SK-N-SH treated with all-trans-retinoic acid at 6 μM for 48 hours (cell line): ENCODE data around the gene CDK11A.
"Not testable (repeated sequence)": the region's sequence is repeated elsewhere in the genome, so short reads cannot be mapped to it uniquely, and the experiment has no call there.

ENCODE experiments used
- ATAC-seq: fragments of 200-7000 bp; cut with Tn5 transposase; 3 replicates; pipeline ENCODE4 v1.9.1; 2020; ENCODE audit warnings: mild to moderate bottlenecking, moderate library complexity
- ZNF70 ChIP-seq: fragments of 450-650 bp; formaldehyde crosslinking; IDR thresholded peaks from 2 replicates; pipeline ENCODE4 v1.5.0; 2020; ENCODE audit warnings: mild to moderate bottlenecking, moderate library complexity
- TF ChIP-seq, protein P1 (sequence below): fragments of 250-450 bp; sonication (Bioruptor Pico); IDR thresholded peaks from 2 replicates; pipeline ENCODE4 v1.8.0; 2020; ENCODE audit warnings: mild to moderate bottlenecking, moderate library complexity, borderline replicate concordance
- TF ChIP-seq, protein P2 (sequence below): fragments of 250-450 bp; sonication (Bioruptor Pico); IDR thresholded peaks from 2 replicates; pipeline ENCODE4 v1.8.0; 2021; ENCODE audit warnings: low read depth, mild to moderate bottlenecking, moderate library complexity, borderline replicate concordance

CDK11A gene

DNA sequence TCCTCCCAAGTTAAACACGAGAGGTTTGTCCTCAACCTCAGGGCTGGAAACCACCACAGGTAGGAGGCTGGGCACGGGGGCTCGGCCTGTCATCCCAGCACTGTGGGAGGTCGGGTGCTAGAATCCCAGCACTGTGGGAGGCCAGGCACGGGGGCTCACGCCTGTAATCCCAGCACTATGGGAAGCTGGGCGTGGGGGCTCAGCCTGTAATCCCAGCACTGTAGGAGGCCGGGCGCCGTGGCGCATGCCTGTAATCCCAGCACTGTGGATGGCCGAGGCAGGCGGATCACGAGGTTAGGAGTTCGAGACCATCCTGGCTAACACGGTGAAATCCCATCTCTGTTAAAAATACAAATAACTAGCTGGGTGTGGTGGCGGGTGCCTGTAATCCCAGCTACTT is 6.7 kb upstream of the CDK11A start:
- no peak for ATAC-seq
- TF ChIP-seq, protein P1, sequence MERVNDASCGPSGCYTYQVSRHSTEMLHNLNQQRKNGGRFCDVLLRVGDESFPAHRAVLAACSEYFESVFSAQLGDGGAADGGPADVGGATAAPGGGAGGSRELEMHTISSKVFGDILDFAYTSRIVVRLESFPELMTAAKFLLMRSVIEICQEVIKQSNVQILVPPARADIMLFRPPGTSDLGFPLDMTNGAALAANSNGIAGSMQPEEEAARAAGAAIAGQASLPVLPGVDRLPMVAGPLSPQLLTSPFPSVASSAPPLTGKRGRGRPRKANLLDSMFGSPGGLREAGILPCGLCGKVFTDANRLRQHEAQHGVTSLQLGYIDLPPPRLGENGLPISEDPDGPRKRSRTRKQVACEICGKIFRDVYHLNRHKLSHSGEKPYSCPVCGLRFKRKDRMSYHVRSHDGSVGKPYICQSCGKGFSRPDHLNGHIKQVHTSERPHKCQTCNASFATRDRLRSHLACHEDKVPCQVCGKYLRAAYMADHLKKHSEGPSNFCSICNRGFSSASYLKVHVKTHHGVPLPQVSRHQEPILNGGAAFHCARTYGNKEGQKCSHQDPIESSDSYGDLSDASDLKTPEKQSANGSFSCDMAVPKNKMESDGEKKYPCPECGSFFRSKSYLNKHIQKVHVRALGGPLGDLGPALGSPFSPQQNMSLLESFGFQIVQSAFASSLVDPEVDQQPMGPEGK (CRISPR knock-in tag), result no peak
- TF ChIP-seq, all 23 proteins: peak for 0

DNA sequence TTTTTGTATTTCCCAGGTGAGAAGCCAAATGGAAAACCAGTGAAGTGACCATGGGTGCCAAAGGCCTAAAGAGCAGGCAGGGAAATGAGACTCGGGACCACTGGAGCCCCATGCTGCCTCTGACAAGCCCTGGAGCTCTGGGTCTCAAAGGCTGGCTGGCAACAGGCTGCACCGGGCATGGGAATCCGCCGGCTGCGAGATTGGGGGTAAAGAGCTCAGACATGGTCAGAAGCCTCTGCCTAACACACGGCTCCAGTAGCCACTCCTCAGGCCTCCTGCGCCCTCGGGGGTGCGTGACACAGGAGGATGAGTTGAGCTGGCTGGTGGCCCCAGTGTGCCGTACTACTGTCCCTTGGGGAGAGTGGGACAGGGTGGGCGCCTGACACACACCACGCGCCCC is 6.1 kb upstream of the CDK11A start:
- not testable (repeated sequence) for ATAC-seq

DNA sequence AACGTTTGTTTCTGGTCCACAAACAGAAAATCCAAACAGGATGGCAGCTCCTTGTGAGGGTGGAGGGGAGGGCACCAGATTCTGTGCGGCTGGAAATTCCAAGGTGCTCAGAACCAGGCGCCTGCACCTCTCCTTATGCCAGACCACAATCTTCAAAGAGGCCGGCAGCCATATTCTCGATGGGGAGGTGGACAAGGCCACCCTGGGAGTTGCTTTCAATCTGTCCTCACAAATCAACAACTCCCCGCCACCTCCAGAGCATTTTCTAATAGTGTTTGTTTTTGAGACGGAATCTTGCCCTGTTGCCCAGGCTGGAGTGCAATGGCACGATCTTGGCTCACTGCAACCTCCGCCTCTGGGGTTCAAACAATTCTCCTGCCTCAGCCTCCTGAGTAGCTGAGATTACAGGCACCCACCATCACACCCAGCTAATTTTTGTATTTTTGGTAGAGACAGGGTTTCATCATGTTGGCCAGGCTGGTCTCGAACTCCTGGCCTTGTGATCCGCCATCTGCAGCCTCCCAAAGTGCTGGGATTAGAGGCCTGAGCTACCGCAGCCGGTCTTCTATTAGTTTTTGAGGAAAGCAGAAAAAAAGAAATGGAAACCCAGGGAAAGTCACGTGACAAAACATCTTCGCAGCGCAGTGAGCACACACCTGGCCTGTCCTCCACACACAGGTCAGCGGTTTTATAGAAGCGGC is 5.1 kb upstream of the CDK11A start:
- ATAC-seq, result not testable (repeated sequence)

DNA sequence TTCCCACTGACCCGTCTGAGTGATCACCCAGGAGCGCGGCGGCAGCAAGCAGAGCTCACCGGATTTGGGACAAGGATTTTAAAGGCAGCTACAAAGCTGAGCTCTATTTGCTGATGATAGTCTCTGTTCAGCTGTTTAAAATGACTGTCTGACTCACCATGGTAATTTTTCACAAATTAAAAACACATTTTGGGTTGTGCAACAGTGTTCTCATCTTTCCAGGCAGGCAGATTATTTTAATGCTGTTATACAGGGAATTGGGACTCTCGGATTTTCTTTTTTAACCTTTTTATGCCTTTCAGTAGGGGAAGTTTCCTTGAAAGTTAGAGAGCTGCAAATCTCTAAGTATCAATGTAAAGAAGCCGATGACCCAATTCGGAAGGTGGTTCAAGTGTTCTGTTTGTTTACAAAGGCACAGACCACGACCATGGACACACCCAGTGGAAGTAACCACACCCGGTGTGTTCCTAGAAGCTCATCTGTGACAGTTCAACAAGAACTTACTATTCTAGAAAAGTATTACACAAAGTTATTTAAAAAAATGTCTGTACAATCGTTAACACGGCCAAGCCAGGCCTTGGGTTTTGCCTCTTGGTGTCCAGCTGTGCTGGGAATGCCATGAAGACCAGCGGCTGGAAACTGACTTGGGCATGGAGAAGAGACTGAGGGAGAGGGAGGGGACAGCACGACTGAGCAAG is 4.3 kb upstream of the CDK11A start:
- ATAC-seq, result peak; percentile 36

DNA sequence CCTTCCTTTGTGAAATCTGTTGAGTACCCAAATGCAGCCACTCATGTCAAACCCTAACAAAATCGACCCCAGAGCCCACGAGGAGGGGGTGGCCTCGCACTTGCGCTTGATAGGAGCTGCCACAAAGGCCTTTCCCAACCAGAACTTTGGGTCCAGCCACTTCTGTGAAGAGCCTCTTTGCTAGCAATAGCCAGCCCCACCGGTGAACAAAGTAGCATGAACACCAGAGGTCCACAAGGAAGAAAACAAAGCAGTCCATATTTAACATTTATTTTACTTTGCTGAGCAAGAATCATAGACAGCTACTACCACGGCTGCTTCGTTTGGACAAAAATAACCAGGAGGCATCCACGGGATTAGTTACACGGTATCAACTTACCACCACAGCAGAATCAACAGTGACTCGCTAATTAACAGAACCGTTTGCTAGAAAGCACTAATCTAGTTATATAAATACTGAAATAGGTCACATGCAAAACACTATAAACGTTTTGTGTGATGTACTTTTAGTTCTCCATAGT is 3.0 kb upstream of the CDK11A start:
- not testable (repeated sequence) for ATAC-seq

DNA sequence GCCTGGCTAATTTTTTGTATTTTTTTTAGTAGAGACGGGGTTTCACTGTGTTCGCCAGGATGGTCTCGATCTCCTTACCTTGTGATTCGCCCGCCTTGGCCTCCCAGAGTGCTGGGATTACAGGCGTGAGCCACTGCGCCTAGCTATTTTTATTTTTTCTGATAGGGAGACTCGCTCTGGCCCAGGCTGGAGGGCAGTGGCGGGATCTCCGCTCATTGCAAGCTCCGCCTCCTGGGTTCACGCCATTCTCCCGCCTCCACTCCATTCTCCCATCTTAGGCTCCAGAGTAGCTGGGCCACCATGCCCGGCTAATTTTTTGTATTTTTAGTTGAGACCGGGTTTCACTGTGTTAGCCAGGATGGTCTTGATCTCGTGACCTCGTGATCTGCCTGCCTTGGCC is 1.9 kb upstream of the CDK11A start:
- ATAC-seq, result not testable (repeated sequence)

DNA sequence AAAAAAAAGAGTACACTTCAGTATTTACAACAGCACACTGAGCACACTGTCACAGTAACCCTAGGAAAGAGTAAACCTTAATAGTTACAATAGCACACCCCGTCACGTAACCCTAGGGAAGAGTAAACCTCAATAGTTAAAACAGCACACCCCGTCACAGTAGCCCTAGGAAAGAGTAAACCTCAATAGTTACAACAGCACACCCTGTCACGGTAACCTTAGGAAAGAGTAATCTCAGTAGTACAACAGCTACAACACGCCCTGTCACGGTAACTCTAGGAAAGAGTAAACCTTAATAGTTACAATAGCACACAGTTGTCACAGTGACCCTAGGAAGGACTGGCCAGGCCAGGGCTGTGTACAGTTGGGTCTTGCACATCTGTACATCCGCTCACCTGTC is 3.0 kb downstream of the CDK11A start:
- no peak for ATAC-seq
- TF ChIP-seq, protein P1 (CRISPR knock-in tag), result no peak
- TF ChIP-seq ZNF70, result no peak
- TF ChIP-seq, protein P2, sequence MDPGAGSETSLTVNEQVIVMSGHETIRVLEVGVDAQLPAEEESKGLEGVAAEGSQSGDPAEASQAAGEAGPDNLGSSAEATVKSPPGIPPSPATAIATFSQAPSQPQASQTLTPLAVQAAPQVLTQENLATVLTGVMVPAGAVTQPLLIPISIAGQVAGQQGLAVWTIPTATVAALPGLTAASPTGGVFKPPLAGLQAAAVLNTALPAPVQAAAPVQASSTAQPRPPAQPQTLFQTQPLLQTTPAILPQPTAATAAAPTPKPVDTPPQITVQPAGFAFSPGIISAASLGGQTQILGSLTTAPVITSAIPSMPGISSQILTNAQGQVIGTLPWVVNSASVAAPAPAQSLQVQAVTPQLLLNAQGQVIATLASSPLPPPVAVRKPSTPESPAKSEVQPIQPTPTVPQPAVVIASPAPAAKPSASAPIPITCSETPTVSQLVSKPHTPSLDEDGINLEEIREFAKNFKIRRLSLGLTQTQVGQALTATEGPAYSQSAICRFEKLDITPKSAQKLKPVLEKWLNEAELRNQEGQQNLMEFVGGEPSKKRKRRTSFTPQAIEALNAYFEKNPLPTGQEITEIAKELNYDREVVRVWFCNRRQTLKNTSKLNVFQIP (CRISPR knock-in tag), result no peak
- TF ChIP-seq, all 23 proteins: peak for 0

DNA sequence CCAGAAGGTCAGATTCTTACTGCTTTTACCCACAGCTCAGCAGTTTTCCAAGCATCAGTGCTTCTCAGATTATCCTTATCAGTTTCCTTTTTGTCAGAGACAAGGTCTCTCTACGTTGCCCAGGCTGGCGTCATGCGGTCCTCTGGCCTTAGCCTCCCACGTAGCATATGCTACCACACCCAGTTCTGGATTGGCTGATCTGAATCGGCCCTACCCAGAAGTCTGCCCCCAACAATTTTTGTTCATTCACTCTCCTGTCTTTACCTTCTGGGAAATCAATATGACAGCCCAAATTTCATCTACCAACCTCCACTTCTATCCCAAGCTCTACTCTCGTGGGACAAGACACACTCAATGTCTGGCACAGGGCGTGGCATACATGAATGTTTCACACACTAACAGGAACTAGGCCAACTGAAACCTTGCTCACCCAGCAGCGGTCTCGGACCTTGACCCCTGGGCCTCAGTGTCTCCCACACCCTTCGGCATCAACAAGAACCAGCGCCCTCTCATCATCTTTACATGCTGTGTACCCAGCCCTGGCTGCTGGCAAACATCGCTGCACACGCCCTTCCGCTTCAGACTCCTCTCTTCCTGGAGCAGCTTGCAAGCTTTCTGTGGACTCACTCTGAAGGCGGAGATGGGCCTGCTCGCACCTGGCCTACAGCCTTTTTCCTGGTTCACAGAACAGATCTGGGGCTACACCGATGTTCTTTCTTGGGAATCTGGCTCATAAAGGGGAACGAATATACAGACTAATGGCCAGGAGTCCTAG is 8.9 kb downstream of the CDK11A start:
- ATAC-seq, result not testable (repeated sequence)

DNA sequence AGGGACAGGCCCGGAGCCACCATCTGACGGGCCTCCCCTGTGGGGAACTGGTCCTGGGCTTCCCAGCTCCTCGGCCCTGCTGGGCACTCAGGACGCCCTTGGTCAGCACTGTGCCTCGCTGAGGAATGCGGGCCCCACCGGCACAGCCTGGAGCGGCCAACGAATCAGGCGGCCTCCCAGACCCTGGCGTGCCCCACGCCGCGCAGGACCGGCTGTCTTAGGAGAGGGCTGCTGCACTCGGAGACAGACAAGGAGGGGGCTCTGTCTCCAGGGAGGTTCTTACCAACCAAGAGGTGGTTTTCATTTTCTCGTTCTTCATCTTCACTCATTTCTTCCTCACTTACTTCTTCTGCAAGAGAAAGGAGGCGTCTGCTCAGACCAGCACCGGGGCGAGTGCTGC is 16.3 kb downstream of the CDK11A start:
- ATAC-seq, result not testable (repeated sequence)

DNA sequence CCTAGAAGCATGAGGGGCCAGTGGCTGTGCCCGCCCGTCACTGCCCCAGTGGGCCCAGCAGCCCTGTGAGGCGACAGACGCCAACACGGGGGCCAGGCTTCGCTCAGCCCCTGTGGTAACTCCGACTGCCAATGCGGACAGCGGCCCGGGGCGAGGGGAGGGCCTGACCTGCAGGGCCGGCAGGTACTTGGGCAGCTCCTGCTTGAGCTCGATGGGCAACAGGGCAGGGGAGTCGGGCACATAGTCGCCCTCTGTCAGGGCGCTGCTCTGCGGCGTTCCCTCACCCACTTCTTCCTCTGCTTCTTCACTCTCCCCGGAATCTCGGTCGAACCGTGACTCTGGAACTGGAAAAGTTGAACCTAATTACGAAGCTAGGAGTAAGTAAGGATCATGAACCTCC is 16.9 kb downstream of the CDK11A start:
- ATAC-seq, result not testable (repeated sequence)

DNA sequence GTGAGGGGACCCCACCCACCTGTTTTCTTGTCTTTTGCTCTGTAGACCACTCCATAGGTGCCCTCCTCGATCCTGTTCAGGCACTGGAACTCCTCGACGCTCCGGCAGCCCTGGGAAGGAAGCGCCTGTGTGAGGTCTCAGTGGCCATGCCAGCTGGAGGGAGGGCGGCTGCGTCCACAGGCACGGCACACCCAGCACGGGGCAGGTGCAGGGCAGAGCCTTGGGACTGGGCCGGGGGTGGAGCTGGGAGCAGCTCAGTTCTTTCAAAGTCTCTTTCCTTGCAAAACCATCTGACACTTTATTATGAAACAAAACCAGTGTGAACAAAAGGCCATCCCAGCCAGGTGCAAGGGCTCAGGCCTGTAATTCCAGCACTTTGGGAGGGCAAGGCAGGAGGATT is 18.5 kb downstream of the CDK11A start:
- not testable (repeated sequence) for ATAC-seq

DNA sequence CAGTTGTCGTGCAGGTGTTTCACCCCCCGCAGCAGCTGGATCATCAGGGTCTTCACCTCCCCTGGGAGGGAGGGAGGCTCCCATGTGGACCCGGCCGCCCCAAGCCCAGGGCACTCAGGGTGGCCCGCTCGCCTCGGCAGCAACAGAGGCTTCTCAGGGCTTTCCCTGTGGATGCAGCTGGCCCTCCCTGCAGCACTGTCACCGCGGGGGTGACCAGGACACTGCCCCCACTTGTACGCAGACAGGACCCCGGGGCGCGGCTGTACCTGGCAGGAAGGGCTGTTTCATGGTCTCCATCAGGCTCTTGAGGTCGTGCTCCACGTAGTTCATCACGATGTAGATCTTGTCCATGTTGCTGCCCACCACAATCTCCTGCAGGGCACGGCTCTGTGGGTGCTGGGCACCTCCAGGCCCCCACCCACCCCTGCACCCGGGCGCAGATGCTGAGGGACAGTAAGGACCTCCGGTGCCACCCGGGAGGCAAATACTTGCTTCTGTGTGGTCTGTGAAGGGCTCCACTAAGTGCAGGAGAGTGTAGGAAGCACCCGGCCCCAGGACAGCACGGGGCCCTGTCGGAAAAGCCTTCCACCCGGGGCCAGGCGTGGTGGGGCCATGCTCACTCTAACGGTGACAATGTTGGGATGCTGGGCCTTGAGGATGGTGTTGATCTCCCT is 19.7 kb downstream of the CDK11A start:
- ATAC-seq, result not testable (repeated sequence)
